Measurements from ENCODE around the gene PRSS53. TPM values are rescaled to one million over a fixed set of nuclear protein-coding genes. Genes with fewer than 3 reads are reported as not detected.

Gene PRSS53
- total and polyA plus RNA-seq, 10 of the 15 experiments (the other 5 are each of a cell fraction or from before 2014, with no cell fraction given) = 0.35 to 3.4 (median 0.88) TPM; not detected in 2

GRCh38 chr16:31071861-31072260 is 16.9 kb downstream of the PRSS53 start (continued):
- TF ChIP-seq CEBPB (IDR thresholded peaks at IDR 0.05; ENCODE audit: borderline replicate concordance in 1 of 2, low read depth in 2 of 2, low read length in 2 of 2) (no peak), BCLAF1 (IDR thresholded peaks at IDR 0.05) (no peak), BRCA1 (IDR thresholded peaks at IDR 0.05; ENCODE audit: low read depth, low read length) (no peak), E2F4 (IDR thresholded peaks at IDR 0.05; ENCODE audit: low read depth, low read length) (no peak), JUNB (IDR thresholded peaks at IDR 0.05) (peak; percentile 48; the same call in 1 of the 2 replicates)

GRCh38 chr16:31067342-31067741 is 21.4 kb downstream of the PRSS53 start:
- Histone ChIP-seq H2AFZ (ENCODE audit: control insufficient read depth, low read depth, low read length) (no peak overlapping the region), H3K9me3 (replicated peaks; ENCODE audit: control insufficient read depth, insufficient read depth, low read length) (no peaks in the 10 kb centered on the region), H3K79me2 (ENCODE audit: control insufficient read depth, insufficient read depth, low read length) (peaks cover 29% of the 10 kb centered on the region), H3K4me1 (ENCODE audit: control insufficient read depth, insufficient read depth, low read length) (peaks cover 3% of the 10 kb centered on the region; the same call in 1 of the 2 replicates), H3K36me3 (ENCODE audit: control insufficient read depth in 2 of 2, insufficient read depth in 2 of 2, low read length in 1 of 2) (peaks cover 8% of the 10 kb centered on the region in 2 experiments; a peak in 3 of 4 replicates), H3K27me3 (replicated peaks in 1 of 2; ENCODE audit: control insufficient read depth in 2 of 2, insufficient read depth in 2 of 2, low read length in 1 of 2) (no peaks in the 10 kb centered on the region), H4K20me1 (ENCODE audit: control insufficient read depth, insufficient read depth) (no peaks in the 10 kb centered on the region), H3K27ac (ENCODE audit: control insufficient read depth, insufficient read depth) (no peak overlapping the region), H3K9ac (ENCODE audit: control insufficient read depth, insufficient read depth, low read length) (no peak overlapping the region), H3K4me2 (ENCODE audit: control insufficient read depth, insufficient read depth) (no peak overlapping the region), H3K4me3 (no peak overlapping the region)
- no TSS peak for BruUV-seq (replicated peaks)
- ChIA-PET RAD21 (ENCODE audit: unreplicated experiment) (no interaction called here), SMC1A (ENCODE audit: uncharacterized antibody, unreplicated experiment) (interaction anchor here (0.6 to 0.9 kb wide), 2 partner anchors 21 to 52 kb away, joined by 3 read pairs; no protein-coding TSS in a partner anchor), CTCF (interaction anchor here (1.6 to 3.2 kb wide), 3 partner anchors 8 to 83 kb away, joined by 6 to 13 read pairs (median 8); partner anchors contain the start of gene HSD3B7), POLR2A (interaction anchor here (1.0 to 1.3 kb wide), 2 partner anchors 44 to 118 kb away, joined by 3 read pairs; no protein-coding TSS in a partner anchor)
- in situ Hi-C loops (cut with MboI) = no loop called here
- no peak for DNase-seq (ENCODE audit: low read depth, low spot score)
- intact Hi-C loops (cut with micrococcal nuclease; ENCODE audit: unreplicated experiment) = no loop called here
- FAIRE-seq = no peak
- no peak for ATAC-seq
- 95% methylated on average over 3 of the region's 3 CpGs for WGBS (ENCODE audit: insufficient coverage, insufficient replicate concordance, low lambda C conversion rate, missing lambda C conversion rate)
- TF ChIP-seq FOS (IDR thresholded peaks at IDR 0.05; ENCODE audit: borderline replicate concordance, extremely low read depth, insufficient read length) (no peak), PKNOX1 (IDR thresholded peaks at IDR 0.05) (no peak), RELA (IDR thresholded peaks at IDR 0.05; ENCODE audit: borderline replicate concordance, partially characterized antibody) (no peak), NR2F1 (conservative IDR thresholded peaks at IDR 0.05) (no peak), ATF3 (IDR thresholded peaks at IDR 0.05; ENCODE audit: borderline replicate concordance, extremely low read depth, low read depth, low read length) (no peak), CBFB (IDR thresholded peaks at IDR 0.05; ENCODE audit: low read depth) (no peak), ZBTB33 (IDR thresholded peaks at IDR 0.05) (no peak), BACH1 (IDR thresholded peaks at IDR 0.05; ENCODE audit: borderline replicate concordance) (no peak)

All from GM12878 (cell line).